Kidney (tissue), 14 donors: Measurements from ENCODE around the gene SLC23A2. TPM values are rescaled to one million over a fixed set of nuclear protein-coding genes. Genes with fewer than 3 reads are reported as not detected.

ENCODE experiments used
- DNase-seq, 5 donors: peaks; one replicate each; pipeline ENCODE4 v3.0.0-alpha.2; 2013 to 2020
- FAIRE-seq: peaks from 2 replicates; lab custom pipeline; 2012; peaks lifted over from hg19 to GRCh38; lab: Jason Lieb, UNC
- H3K27ac ChIP-seq, 2 donors: one replicate each; pipeline ENCODE4 v1.7.0; 2013; ENCODE audit warnings: low read depth in 2 of 2, low read length in 2 of 2, inconsistent platforms in 1 of 2
- H3K27me3 ChIP-seq: one replicate; pipeline ENCODE4 v1.7.1; 2013; ENCODE audit warnings: low read length, inconsistent platforms; ENCODE audit not compliant: control insufficient read depth, insufficient read depth
- H3K36me3 ChIP-seq, 3 donors: one replicate each; pipeline versions ENCODE4 v1.7.0 to v1.7.1; 2013; ENCODE audit warnings: low read length in 3 of 3, control low read depth in 1 of 3, inconsistent platforms in 1 of 3; ENCODE audit not compliant: insufficient read depth in 3 of 3, control insufficient read depth in 2 of 3
- H3K4me1 ChIP-seq, 3 donors: one replicate each; pipeline versions ENCODE4 v1.7.0 to v1.7.1; 2013; ENCODE audit warnings: low read length in 3 of 3, inconsistent platforms in 1 of 3, low read depth in 1 of 3; ENCODE audit not compliant: control insufficient read depth in 2 of 3, insufficient read depth in 2 of 3
- H3K4me3 ChIP-seq, 3 donors: one replicate each; pipeline versions ENCODE4 v1.7.0 to v1.8.1; 2013; ENCODE audit warnings: low read length in 3 of 3, control low read depth in 1 of 3, inconsistent platforms in 1 of 3
- H3K9ac ChIP-seq, 3 donors: one replicate each; pipeline versions ENCODE4 v1.7.0 to v1.7.1; 2013; ENCODE audit warnings: low read length in 3 of 3, control low read depth in 1 of 3, inconsistent platforms in 1 of 3
- H3K9me3 ChIP-seq, 3 donors: one replicate each; pipeline versions ENCODE4 v1.7.0 to v1.7.1; 2013; ENCODE audit warnings: low read length in 3 of 3, control low read depth in 1 of 3, inconsistent platforms in 1 of 3; ENCODE audit not compliant: control insufficient read depth in 2 of 3, insufficient read depth in 1 of 3
- CTCF ChIP-seq: IDR thresholded peaks from 3 replicates; pipeline ENCODE4 v1.5.1; 2012; ENCODE audit warnings: mild to moderate bottlenecking, moderate library complexity, borderline replicate concordance; ENCODE audit not compliant: insufficient read depth; ENCODE audit errors: extremely low read depth
- intact Hi-C: fragments of 100-400 bp; cut with DNase I; formaldehyde crosslinking; loops from one replicate; pipeline ENCODE4 v1.11.1; 2022
- polyA plus RNA-seq: library from polyadenylated mRNA; stranded (reverse); fragments of 350-450 nt; fragmentation: Illumina TruSeq; extraction: RNeasy Lipid Tissue Mini Kit (QIAGEN cat#74804); gene quantifications from one replicate; pipeline ENCODE4 v1.2.3, GENCODE V29; 2014; ENCODE audit warnings: low read depth, low replicate concordance; ENCODE audit not compliant: insufficient read depth
- total RNA-seq: library from RNA; stranded (reverse); fragmentation: NEBNext Ultra II Directional; extraction: Animal tissue kit (Norgen Biotek cat#: 25700); gene quantifications from one replicate; pipeline ENCODE4 v1.2.1, GENCODE V29; 2021
- donor health status: control.
- donor health status: control.
- donor health status: control.
- donor health status: control.
- donor health status: control.
- donor health status: DM: yes; HTN: yes; CAD: no.
- donor health status: Normal renal cell carcinoma (clear cell type).

SLC23A2 gene
- total and polyA plus RNA-seq, 2 donors from 2014 or later, result 4.8 to 20.5 TPM

DNA sequence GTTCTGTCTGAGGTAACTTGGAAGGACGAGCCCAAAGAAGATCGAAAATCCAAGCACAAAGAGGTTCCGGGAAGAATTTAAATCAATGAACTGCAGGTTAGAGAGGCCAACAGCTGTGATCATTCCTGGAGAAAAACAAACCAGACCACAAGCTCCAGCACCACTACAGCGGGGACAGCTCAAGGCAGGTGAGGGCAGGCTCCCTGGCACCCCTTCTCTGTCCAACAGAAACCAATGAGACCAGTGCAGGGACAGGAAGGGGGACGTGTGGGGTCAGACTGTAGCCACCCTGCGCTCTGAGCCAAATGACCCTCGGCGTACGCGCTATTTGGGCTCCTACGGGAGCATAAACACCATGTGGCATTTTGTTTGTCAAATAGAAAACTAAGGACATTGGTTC lies 139.3 kb downstream of the SLC23A2 start:
- intact Hi-C loops, result no loop called here
- DNase-seq (no peak), FAIRE-seq (no peak)
- no peaks in the 10 kb centered on the region for H3K27me3 ChIP-seq
- no peaks in the 10 kb centered on the region for H3K4me1 ChIP-seq
- peaks cover 4 to 29% (median 26%) of the 10 kb centered on the region in 3 donors for H3K36me3 ChIP-seq
- H3K9ac ChIP-seq, result no peak overlapping the region
- no peak overlapping the region for H3K27ac ChIP-seq
- TF ChIP-seq CTCF, result no peak
- H3K9me3 ChIP-seq, result no peaks in the 10 kb centered on the region
- no peak overlapping the region for H3K4me3 ChIP-seq

DNA sequence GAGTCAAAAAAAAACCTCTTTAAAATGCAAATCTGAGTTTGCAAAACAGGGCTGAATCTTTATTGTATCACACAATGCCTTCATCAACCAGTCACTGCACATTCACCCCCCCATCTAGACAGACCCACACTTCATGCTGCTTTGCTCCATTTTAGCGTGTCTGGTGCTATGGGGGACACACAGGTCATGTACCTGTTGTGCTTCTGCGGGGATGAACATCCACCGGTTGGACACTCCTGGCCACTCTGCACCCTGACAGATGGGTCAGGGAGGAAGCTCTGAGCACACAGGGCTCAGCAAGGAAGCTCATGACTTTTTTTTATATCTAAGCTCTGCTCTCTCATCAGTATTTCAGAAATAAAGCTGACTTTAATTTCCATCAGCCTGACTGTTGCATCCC lies 143.3 kb downstream of the SLC23A2 start:
- Histone ChIP-seq H3K4me3 (no peak overlapping the region), H3K36me3 (peaks cover 4 to 25% (median 24%) of the 10 kb centered on the region in 3 donors), H3K27ac (no peak overlapping the region), H3K27me3 (no peaks in the 10 kb centered on the region), H3K9ac (no peak overlapping the region), H3K9me3 (no peaks in the 10 kb centered on the region), H3K4me1 (no peaks in the 10 kb centered on the region)
- FAIRE-seq (no peak), DNase-seq (no peak)
- intact Hi-C loops, result no loop called here
- TF ChIP-seq CTCF, result no peak

- DNase-seq (no peak), FAIRE-seq (no peak)
- Histone ChIP-seq H3K36me3 (peaks cover 4 to 24% (median 21%) of the 10 kb centered on the region in 3 donors), H3K27me3 (no peaks in the 10 kb centered on the region), H3K9me3 (no peaks in the 10 kb centered on the region), H3K4me3 (no peak overlapping the region), H3K9ac (no peak overlapping the region), H3K4me1 (no peaks in the 10 kb centered on the region), H3K27ac (peak overlapping the region in 1 of 2 donors; percentile 23)
- TF ChIP-seq CTCF, result no peak
- intact Hi-C loops, result no loop called here
Measured at GRCh38 chr20:4856022-4856755, 145.1 kb downstream of the SLC23A2 start.
